Heart left ventricle (tissue), 16 donors: ENCODE measurements around the gene TRAPPC3. TPM values are rescaled to one million over a fixed set of nuclear protein-coding genes. Genes with fewer than 3 reads are reported as not detected.
A peak's percentile ranks its signal among the peaks of the same experiment; 100 is the strongest.

Experiments
- ATAC-seq, 4 donors: fragments of 200-7000 bp; cut with Tn5 transposase; one replicate each; pipeline ENCODE4 v1.9.1; 2020 to 2022; ENCODE audit warnings: moderate library complexity in 4 of 4, mild to moderate bottlenecking in 3 of 4, moderate number of reproducible peaks in 1 of 4
- DNase-seq, 5 donors: peaks; one replicate each; pipeline ENCODE4 v3.0.0-alpha.2; 2020
- H3K27ac ChIP-seq, 12 donors: fragments of 200-600 bp; sonication (generic) in 4 of 12; one replicate each; pipeline versions ENCODE4 v1.5.0 to v1.8.0; 2016 to 2022; ENCODE audit warnings: mild to moderate bottlenecking in 2 of 12
- H3K27me3 ChIP-seq, 9 donors: fragments of 200-600 bp; sonication (generic) in 2 of 9; one replicate each; pipeline versions ENCODE4 v1.5.1 to v1.8.0; 2016 to 2022; ENCODE audit warnings: mild to moderate bottlenecking in 3 of 9
- H3K36me3 ChIP-seq, 9 donors: fragments of 200-600 bp; sonication (generic) in 2 of 9; one replicate each; pipeline versions ENCODE4 v1.5.0 to v1.8.0; 2018 to 2022; ENCODE audit warnings: mild to moderate bottlenecking in 2 of 9
- H3K4me1 ChIP-seq, 12 donors: fragments of 200-600 bp; sonication (generic) in 4 of 12; one replicate each; pipeline versions ENCODE4 v1.5.0 to v1.8.0; 2016 to 2022; ENCODE audit warnings: mild to moderate bottlenecking in 3 of 12
- H3K4me3 ChIP-seq, 12 donors: fragments of 200-600 bp; sonication (generic) in 4 of 12; one replicate each; pipeline versions ENCODE4 v1.5.0 to v1.8.0; 2017 to 2022; ENCODE audit warnings: mild to moderate bottlenecking in 9 of 12, moderate library complexity in 4 of 12
- H3K9me3 ChIP-seq, 12 donors: fragments of 200-600 bp; sonication (generic) in 4 of 12; one replicate each; pipeline versions ENCODE4 v1.5.0 to v1.8.0; 2016 to 2022; ENCODE audit warnings: mild to moderate bottlenecking in 1 of 12
- POLR2A ChIP-seq, 2 donors: fragments of 450-650 bp; IDR thresholded peaks; one replicate each; pipeline ENCODE4 v1.6.1; 2017; ENCODE audit warnings: antibody characterized with exemption in 2 of 2, mild to moderate bottlenecking in 2 of 2, moderate library complexity in 2 of 2
- WGBS, 4 donors: extraction: QIAGEN DNeasy Blood & Tissue Kit in 2 of 4; methylation state at CpG; one replicate each; pipeline versions ENCODE4 v1.1.5 to v1.1.7; 2013 to 2018; 5-methylcytosine and 5-hydroxymethylcytosine counted together
- intact Hi-C, 10 donors: fragments of 100-400 bp; cut with DNase I; formaldehyde crosslinking; loops; one replicate each; pipeline versions ENCODE4 v1.11.1 to v1.14.2; 2022
- polyA plus RNA-seq, 2 donors: library from polyadenylated mRNA; stranded (reverse); fragments of 200-250 nt; gene quantifications; one replicate each; pipeline ENCODE4 v1.2.3, GENCODE V29; 2013
- total RNA-seq, 9 donors: library from RNA; depleted of rRNA in 2 of 9; stranded (reverse); fragments of >200 nt in 2 of 9; fragmentation: NEBNext Ultra II Directional in 3 of 9; extraction: Animal tissue kit (Norgen Biotek cat#: 25700) in 3 of 9; gene quantifications; one replicate each; pipeline versions ENCODE4 v1.1.0 to v1.2.4, GENCODE V29; 2016 to 2023
- TF ChIP-seq, protein P1 (sequence below), 12 donors: fragments of 200-600 bp; sonication (generic) in 4 of 12; IDR thresholded peaks; one replicate each; pipeline versions ENCODE4 v1.5.0 to v1.8.0; 2018 to 2022; ENCODE audit warnings: antibody characterized with exemption in 12 of 12, mild to moderate bottlenecking in 5 of 12
- donor health status: ischemic (EF 13 %, LVEDD 7.1; RV severe dilation, severe dysfunction).
- donor health status: healthy with polysubstance abuse.
- donor health status: DM: no; HTN: yes; CAD: no.
- donor health status: DM: no; HTN: no; CAD: no.
- donor health status: ischemic (EF 25% LVEDD 6.9; RV normal size, moderate dysfunction).
- donor health status: ischemic (EF 25% LVEDD 5.7; RV mildly dilated, moderate dysfunction).
- donor health status: healthy.
- donor health status: DM: yes; HTN: yes; CAD: no.
- donor health status: ischemic (EF 35%, LVEDD 5.7; RV mildly dilated, moderate dysfunction).
- donor health status: nonischemic (EF 11% LVEDD 7.7; RV severe dilation, severe dysfunction).
- donor health status: DM: yes; HTN: yes; CAD: no.
- donor health status: PGD.
- donor health status: ischemic (EF 29% LVEDD 5.4; RV normal size, mild dysfunction).
- donor health status: nonischemic (EF 23%, LVEDD 6.1; RV moderate dilation, normal function).

The TRAPPC3 gene
- total and polyA plus RNA-seq, 11 donors = 40.8 to 89.6 (median 52.9) TPM

- 87 to 90% (median 89%) methylated on average over 24 to 31 of the region's 31 CpGs for WGBS, 4 donors
- Histone ChIP-seq H3K27me3 (peaks cover 0 to 26% (median 5%) of the 10 kb centered on the region in 9 donors), H3K9me3 (no peaks in the 10 kb centered on the region), H3K27ac (peak overlapping the region in 1 of 12 donors; percentile 93), H3K4me3 (no peak overlapping the region), H3K36me3 (peaks cover 1 to 19% (median 16%) of the 10 kb centered on the region in 9 donors), H3K4me1 (peaks cover 0 to 40% (median 20%) of the 10 kb centered on the region in 12 donors)
- DNase-seq = no peak
- intact Hi-C loops = loop anchor here in 3 of 10 donors (5.0 to 10.0 kb wide), 3 partner anchors 203 to 233 kb away; partner anchors contain the start of gene AGO1 (in 1 of the 3)
- ATAC-seq = no peak
- TF ChIP-seq, protein P1, sequence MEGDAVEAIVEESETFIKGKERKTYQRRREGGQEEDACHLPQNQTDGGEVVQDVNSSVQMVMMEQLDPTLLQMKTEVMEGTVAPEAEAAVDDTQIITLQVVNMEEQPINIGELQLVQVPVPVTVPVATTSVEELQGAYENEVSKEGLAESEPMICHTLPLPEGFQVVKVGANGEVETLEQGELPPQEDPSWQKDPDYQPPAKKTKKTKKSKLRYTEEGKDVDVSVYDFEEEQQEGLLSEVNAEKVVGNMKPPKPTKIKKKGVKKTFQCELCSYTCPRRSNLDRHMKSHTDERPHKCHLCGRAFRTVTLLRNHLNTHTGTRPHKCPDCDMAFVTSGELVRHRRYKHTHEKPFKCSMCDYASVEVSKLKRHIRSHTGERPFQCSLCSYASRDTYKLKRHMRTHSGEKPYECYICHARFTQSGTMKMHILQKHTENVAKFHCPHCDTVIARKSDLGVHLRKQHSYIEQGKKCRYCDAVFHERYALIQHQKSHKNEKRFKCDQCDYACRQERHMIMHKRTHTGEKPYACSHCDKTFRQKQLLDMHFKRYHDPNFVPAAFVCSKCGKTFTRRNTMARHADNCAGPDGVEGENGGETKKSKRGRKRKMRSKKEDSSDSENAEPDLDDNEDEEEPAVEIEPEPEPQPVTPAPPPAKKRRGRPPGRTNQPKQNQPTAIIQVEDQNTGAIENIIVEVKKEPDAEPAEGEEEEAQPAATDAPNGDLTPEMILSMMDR (IDR thresholded peaks at IDR 0.05) = no peak
- TF ChIP-seq POLR2A (IDR thresholded peaks at IDR 0.05) = no peak
These were observed 61.8 kb downstream of the TRAPPC3 start for GRCh38 chr1:36087233-36088123.

Other genes with a start within 250 kb of the TRAPPC3 start
- gene AGO3, start 218.4 kb downstream of the TRAPPC3 start, total RNA-seq = 10 to 100 TPM in 7 of 9 donors, 1 to 10 TPM in 2; 8.6 to 18.8 (median 14.7) TPM
- gene AGO3, start 218.4 kb downstream of the TRAPPC3 start, polyA plus RNA-seq = 1 to 10 TPM; 2.8 to 4.4 TPM
- under 1 TPM in 3 of 9 donors, not detected in 6; 0.17 to 0.23 (median 0.20) TPM for gene TEKT2, start 65.4 kb downstream of the TRAPPC3 start, total RNA-seq
- under 1 TPM in 1 of 2 donors, not detected in 1; 0.07 TPM for gene TEKT2, start 65.4 kb downstream of the TRAPPC3 start, polyA plus RNA-seq
- 10 to 100 TPM; 11.3 to 49.0 (median 16.9) TPM for gene ADPRS, start 60.6 kb downstream of the TRAPPC3 start, total RNA-seq
- 10 to 100 TPM; 23.2 to 31.2 TPM for gene ADPRS, start 60.6 kb downstream of the TRAPPC3 start, polyA plus RNA-seq
- 1 to 10 TPM in 5 of 9 donors, under 1 TPM in 4; 0.33 to 2.6 (median 1.1) TPM for gene COL8A2, start 24.3 kb downstream of the TRAPPC3 start, total RNA-seq
- gene COL8A2, start 24.3 kb downstream of the TRAPPC3 start, polyA plus RNA-seq = under 1 TPM; 0.34 to 0.53 TPM
- 100 to 1,000 TPM; 249 to 706 (median 328) TPM for gene MAP7D1, start 6.7 kb upstream of the TRAPPC3 start, total RNA-seq
- 100 to 1,000 TPM; 236 to 331 TPM for gene MAP7D1, start 6.7 kb upstream of the TRAPPC3 start, polyA plus RNA-seq
- 100 to 1,000 TPM in 4 of 9 donors, 10 to 100 TPM in 5; 68.6 to 106 (median 92.8) TPM for gene THRAP3, start 75.0 kb upstream of the TRAPPC3 start, total RNA-seq
- gene THRAP3, start 75.0 kb upstream of the TRAPPC3 start, polyA plus RNA-seq = 10 to 100 TPM; 27.9 to 36.5 TPM
- gene SH3D21, start 156.9 kb upstream of the TRAPPC3 start, total RNA-seq = 1 to 10 TPM in 5 of 9 donors, under 1 TPM in 4; 0.38 to 3.1 (median 1.4) TPM
- gene SH3D21, start 156.9 kb upstream of the TRAPPC3 start, polyA plus RNA-seq = 1 to 10 TPM in 1 of 2 donors, under 1 TPM in 1; 0.72 to 2.2 TPM
- 10 to 100 TPM in 6 of 9 donors, 1 to 10 TPM in 3; 5.9 to 42.3 (median 10.8) TPM for gene EVA1B, start 174.2 kb upstream of the TRAPPC3 start, total RNA-seq
- 10 to 100 TPM; 13.6 to 21.4 TPM for gene EVA1B, start 174.2 kb upstream of the TRAPPC3 start, polyA plus RNA-seq
- gene STK40, start 236.4 kb upstream of the TRAPPC3 start, total RNA-seq = 100 to 1,000 TPM in 1 of 9 donors, 10 to 100 TPM in 8; 50.4 to 114 (median 59.4) TPM
- 10 to 100 TPM; 27.9 to 75.2 TPM for gene STK40, start 236.4 kb upstream of the TRAPPC3 start, polyA plus RNA-seq
- 10 to 100 TPM; 39.1 to 68.7 (median 49.7) TPM for gene LSM10, start 248.4 kb upstream of the TRAPPC3 start, total RNA-seq
- gene LSM10, start 248.4 kb upstream of the TRAPPC3 start, polyA plus RNA-seq = 10 to 100 TPM; 72.7 to 95.9 TPM